ENCODE measurements around the gene AMIGO1. TPM values are rescaled to one million over a fixed set of nuclear protein-coding genes. Genes with fewer than 3 reads are reported as not detected.
A peak's percentile ranks its signal among the peaks of the same experiment; 100 is the strongest.

Gene AMIGO1
- total and polyA plus RNA-seq, 2 experiments from 2014 or later, result 7.7 to 10.5 TPM

GRCh38 chr1:109547463-109548320 is 38.2 kb upstream of the AMIGO1 start:
- H3K27me3 ChIP-seq, result no peaks in the 10 kb centered on the region

GRCh38 chr1:109546311-109547109 is 37.0 kb upstream of the AMIGO1 start:
- Histone ChIP-seq H3K9me3 (ENCODE audit: low read depth) (no peaks in the 10 kb centered on the region), H3K27ac (peak overlapping the region; percentile 56), H3K36me3 (no peaks in the 10 kb centered on the region), H3K4me3 (peak overlapping the region; percentile 72), H3K27me3 (no peaks in the 10 kb centered on the region), H3K4me1 (ENCODE audit: low read depth) (peaks cover 20% of the 10 kb centered on the region)
- TF ChIP-seq, protein P1, sequence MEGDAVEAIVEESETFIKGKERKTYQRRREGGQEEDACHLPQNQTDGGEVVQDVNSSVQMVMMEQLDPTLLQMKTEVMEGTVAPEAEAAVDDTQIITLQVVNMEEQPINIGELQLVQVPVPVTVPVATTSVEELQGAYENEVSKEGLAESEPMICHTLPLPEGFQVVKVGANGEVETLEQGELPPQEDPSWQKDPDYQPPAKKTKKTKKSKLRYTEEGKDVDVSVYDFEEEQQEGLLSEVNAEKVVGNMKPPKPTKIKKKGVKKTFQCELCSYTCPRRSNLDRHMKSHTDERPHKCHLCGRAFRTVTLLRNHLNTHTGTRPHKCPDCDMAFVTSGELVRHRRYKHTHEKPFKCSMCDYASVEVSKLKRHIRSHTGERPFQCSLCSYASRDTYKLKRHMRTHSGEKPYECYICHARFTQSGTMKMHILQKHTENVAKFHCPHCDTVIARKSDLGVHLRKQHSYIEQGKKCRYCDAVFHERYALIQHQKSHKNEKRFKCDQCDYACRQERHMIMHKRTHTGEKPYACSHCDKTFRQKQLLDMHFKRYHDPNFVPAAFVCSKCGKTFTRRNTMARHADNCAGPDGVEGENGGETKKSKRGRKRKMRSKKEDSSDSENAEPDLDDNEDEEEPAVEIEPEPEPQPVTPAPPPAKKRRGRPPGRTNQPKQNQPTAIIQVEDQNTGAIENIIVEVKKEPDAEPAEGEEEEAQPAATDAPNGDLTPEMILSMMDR (IDR thresholded peaks at IDR 0.05; ENCODE audit: low read depth, low read length), result peak; percentile 81
- DNase-seq (ENCODE audit: low read depth in 1 of 2, low spot score in 1 of 2), result peak; percentile 92

More at GRCh38 chr1:109547463-109548320, 38.2 kb upstream of the AMIGO1 start:
- Histone ChIP-seq H3K9me3 (ENCODE audit: low read depth) (no peaks in the 10 kb centered on the region), H3K27ac (peak overlapping the region; percentile 89), H3K4me3 (peak overlapping the region; percentile 72), H3K4me1 (ENCODE audit: low read depth) (peaks cover 20% of the 10 kb centered on the region), H3K36me3 (no peaks in the 10 kb centered on the region)
- peak in 1 of 2 donors; percentile 21 for DNase-seq (ENCODE audit: low read depth in 1 of 2, low spot score in 1 of 2)
- TF ChIP-seq, protein P1 (IDR thresholded peaks at IDR 0.05; ENCODE audit: low read depth, low read length), result no peak

- TF ChIP-seq, protein P1 (IDR thresholded peaks at IDR 0.05; ENCODE audit: low read depth, low read length), result no peak
- H3K4me3 ChIP-seq, result no peak overlapping the region
- no peak overlapping the region for H3K27ac ChIP-seq
- no peaks in the 10 kb centered on the region for H3K9me3 ChIP-seq (ENCODE audit: low read depth)
- DNase-seq (ENCODE audit: low read depth in 1 of 2, low spot score in 1 of 2), result no peak
- no peaks in the 10 kb centered on the region for H3K36me3 ChIP-seq
- H3K4me1 ChIP-seq (ENCODE audit: low read depth), result peaks cover 20% of the 10 kb centered on the region
- no peaks in the 10 kb centered on the region for H3K27me3 ChIP-seq
Observed at GRCh38 chr1:109543988-109544735, 34.6 kb upstream of the AMIGO1 start.

- no peaks in the 10 kb centered on the region for H3K36me3 ChIP-seq
- no peak overlapping the region for H3K27ac ChIP-seq
- no peaks in the 10 kb centered on the region for H3K9me3 ChIP-seq (ENCODE audit: low read depth)
- TF ChIP-seq, protein P1 (IDR thresholded peaks at IDR 0.05; ENCODE audit: low read depth, low read length), result no peak
- DNase-seq (ENCODE audit: low read depth in 1 of 2, low spot score in 1 of 2), result no peak
- H3K27me3 ChIP-seq, result no peaks in the 10 kb centered on the region
- H3K4me3 ChIP-seq, result no peak overlapping the region
- peaks cover 20% of the 10 kb centered on the region for H3K4me1 ChIP-seq (ENCODE audit: low read depth)
Observed at GRCh38 chr1:109543283-109543987, 33.9 kb upstream of the AMIGO1 start.

GRCh38 chr1:109542657-109543056 is 33.1 kb upstream of the AMIGO1 start:
- Histone ChIP-seq H3K27ac (no peak overlapping the region), H3K36me3 (no peaks in the 10 kb centered on the region), H3K9me3 (ENCODE audit: low read depth) (no peaks in the 10 kb centered on the region), H3K4me1 (ENCODE audit: low read depth) (peaks cover 20% of the 10 kb centered on the region), H3K4me3 (no peak overlapping the region), H3K27me3 (no peaks in the 10 kb centered on the region)
- TF ChIP-seq, protein P1 (IDR thresholded peaks at IDR 0.05; ENCODE audit: low read depth, low read length), result no peak
- DNase-seq (ENCODE audit: low read depth in 1 of 2, low spot score in 1 of 2), result no peak

Data from cardiac muscle cell (in vitro differentiated cells and primary cell).